ENCODE measurements around the gene SCUBE2. TPM values are rescaled to one million over a fixed set of nuclear protein-coding genes. Genes with fewer than 3 reads are reported as not detected.

SCUBE2 gene
- total RNA-seq, result 36.3 TPM

DNA sequence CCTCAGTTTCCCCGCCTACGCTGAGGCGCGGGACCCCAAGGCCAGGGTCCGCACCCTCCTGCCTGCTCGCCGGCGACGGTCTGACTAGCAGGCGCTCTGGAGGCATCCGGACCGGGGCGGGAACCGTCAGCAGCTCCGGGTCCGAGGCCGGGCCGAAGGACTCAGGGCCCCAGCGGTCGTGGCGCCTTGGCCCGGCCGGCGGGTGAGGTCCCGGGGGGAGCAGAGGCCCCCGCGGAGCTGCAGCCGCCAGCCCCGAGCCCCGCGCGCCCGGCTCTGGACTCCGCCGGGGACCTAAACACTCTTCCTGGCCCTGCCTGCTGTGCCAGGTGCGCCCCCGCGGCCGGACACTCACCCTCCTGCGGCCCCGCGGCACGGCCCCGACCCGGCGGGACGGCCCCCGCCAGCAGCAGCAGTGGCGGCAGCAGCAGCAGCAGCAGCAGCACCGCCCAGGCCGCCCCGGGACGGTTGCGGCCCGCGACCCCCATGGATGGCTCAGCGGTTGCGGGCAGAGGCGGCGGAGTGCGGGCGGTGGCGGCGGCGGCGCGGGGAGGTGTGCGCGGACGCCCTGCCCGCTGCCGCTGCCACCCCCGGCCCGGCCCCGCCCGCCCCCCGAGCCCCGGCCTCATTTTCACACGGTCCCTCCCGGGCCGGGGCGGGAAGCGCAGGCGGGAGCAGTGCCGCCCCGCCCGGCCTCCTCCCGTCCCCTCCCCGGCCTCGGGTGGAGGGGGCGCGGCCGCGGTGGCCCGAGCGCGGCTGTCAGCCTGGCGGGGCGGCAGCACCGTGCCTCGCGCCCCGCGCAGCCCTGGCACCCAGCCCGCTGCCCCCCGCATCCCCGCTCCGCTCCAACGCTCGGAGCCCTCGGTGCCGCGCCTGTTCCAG, at the start of gene SCUBE2:
Gene SCUBE2, minus strand, starts transcription at position 556 of the 879 bp plus-strand sequence. Its CDS starts 71 bp downstream, at position 485.
- TF ChIP-seq POLR2AphosphoS5 (IDR thresholded peaks at IDR 0.05; ENCODE audit: insufficient read depth in 1 of 2, low read depth in 1 of 2), result no peak
- no peak for TF ChIP-seq CTCF (IDR thresholded peaks at IDR 0.05)
- no peak for TF ChIP-seq POLR2A (IDR thresholded peaks at IDR 0.05)
- peak within 1 kb of the TSS; percentile 25 for H3K27ac ChIP-seq
- H3K36me3 ChIP-seq, result no peaks in the 10 kb centered on the region
- H3K4me1 ChIP-seq, result peaks cover 4% of the 10 kb centered on the region
- intact Hi-C loops (cut with DNase I), result no loop called here
- no peak for DNase-seq (ENCODE audit: extremely low spot score in 2 of 2)
- no peaks in the 10 kb centered on the region for H3K27me3 ChIP-seq
- peak within 1 kb of the TSS; percentile 52 to 80 for H3K4me3 ChIP-seq
- no peaks in the 10 kb centered on the region for H3K9me3 ChIP-seq

DNA sequence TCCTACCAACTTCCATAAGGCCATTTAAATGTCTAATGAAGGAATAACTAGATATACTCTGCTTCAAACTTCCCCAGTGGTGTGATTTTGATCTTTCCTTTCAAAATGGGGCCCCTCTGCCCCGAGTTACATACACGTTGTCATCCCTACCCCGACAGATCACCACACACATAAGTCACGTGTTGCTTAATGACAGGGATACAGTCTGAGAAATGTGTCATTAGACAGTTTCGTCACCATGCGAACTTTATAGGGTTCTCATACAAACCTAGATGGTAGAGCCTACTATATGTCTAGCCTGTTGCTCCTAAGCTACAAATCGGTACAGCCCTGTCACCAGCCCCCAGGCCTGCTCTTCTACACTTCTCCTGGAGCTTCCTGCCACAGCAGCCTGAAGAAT, 49.8 kb upstream of the SCUBE2 start:
- Histone ChIP-seq H3K9me3 (no peaks in the 10 kb centered on the region), H3K27ac (no peak overlapping the region), H3K27me3 (no peaks in the 10 kb centered on the region), H3K36me3 (peaks cover 0 to 51% of the 10 kb centered on the region in 2 donors), H3K4me1 (peaks cover 32% of the 10 kb centered on the region), H3K4me3 (no peak overlapping the region)
- DNase-seq (ENCODE audit: extremely low spot score in 2 of 2), result no peak
- TF ChIP-seq CTCF (IDR thresholded peaks at IDR 0.05) (no peak), POLR2A (IDR thresholded peaks at IDR 0.05) (no peak), POLR2AphosphoS5 (IDR thresholded peaks at IDR 0.05; ENCODE audit: insufficient read depth in 1 of 2, low read depth in 1 of 2) (no peak)
- intact Hi-C loops (cut with DNase I), result no loop called here

DNA sequence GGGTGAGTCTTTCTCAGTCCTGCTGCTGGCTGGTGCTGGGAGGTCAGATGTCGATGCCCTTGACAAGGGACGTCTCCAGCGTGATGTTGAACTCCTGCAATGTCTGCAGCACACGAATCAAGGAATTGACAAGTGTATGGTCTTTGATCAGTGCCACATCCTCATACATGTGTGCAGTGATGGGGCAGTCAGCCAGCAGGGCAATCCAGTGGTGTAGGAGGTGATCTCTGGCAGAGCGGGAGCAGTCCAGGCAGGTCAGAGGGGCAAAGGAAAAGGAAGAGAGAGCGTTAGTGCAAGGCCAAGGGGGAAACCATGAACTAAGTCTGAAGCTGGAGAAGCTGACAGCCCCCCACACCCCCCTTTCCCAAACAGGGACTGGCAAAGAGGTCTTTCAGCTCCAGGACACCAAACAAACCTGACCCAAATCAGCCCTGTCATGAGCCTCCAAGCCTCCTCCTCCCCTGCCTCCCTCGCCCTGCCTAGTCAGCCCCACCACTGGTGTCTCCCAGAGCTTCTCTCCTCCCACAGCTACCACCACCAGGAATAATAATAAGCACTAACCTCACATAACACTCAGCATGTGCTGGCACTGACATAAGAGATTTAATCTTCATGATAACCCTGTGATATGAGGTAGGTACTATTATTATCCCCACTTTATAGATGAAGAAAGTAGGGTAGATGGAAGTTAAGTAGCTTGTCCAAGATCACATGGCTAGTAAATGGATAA, 48.4 kb upstream of the SCUBE2 start:
- Histone ChIP-seq H3K27me3 (no peaks in the 10 kb centered on the region), H3K36me3 (peaks cover 0 to 37% of the 10 kb centered on the region in 2 donors), H3K4me3 (no peak overlapping the region), H3K27ac (peak overlapping the region; percentile 64), H3K9me3 (no peaks in the 10 kb centered on the region), H3K4me1 (peaks cover 32% of the 10 kb centered on the region)
- no peak for DNase-seq (ENCODE audit: extremely low spot score in 2 of 2)
- intact Hi-C loops (cut with DNase I), result no loop called here
- TF ChIP-seq POLR2A (IDR thresholded peaks at IDR 0.05) (no peak), POLR2AphosphoS5 (IDR thresholded peaks at IDR 0.05; ENCODE audit: insufficient read depth in 1 of 2, low read depth in 1 of 2) (no peak), CTCF (IDR thresholded peaks at IDR 0.05) (no peak)

GRCh38 chr11:9138612-9139579, 47.5 kb upstream of the SCUBE2 start:
- TF ChIP-seq POLR2A (IDR thresholded peaks at IDR 0.05) (no peak), POLR2AphosphoS5 (IDR thresholded peaks at IDR 0.05; ENCODE audit: insufficient read depth in 1 of 2, low read depth in 1 of 2) (peak in 1 of 2 donors; percentile 95)
- Histone ChIP-seq H3K4me3 (no peak overlapping the region), H3K4me1 (peaks cover 32% of the 10 kb centered on the region), H3K9me3 (no peaks in the 10 kb centered on the region), H3K27ac (peak overlapping the region; percentile 64), H3K27me3 (no peaks in the 10 kb centered on the region), H3K36me3 (peaks cover 0 to 28% of the 10 kb centered on the region in 2 donors)
- intact Hi-C loops (cut with DNase I), result no loop called here
- DNase-seq (ENCODE audit: extremely low spot score in 2 of 2), result no peak

DNA sequence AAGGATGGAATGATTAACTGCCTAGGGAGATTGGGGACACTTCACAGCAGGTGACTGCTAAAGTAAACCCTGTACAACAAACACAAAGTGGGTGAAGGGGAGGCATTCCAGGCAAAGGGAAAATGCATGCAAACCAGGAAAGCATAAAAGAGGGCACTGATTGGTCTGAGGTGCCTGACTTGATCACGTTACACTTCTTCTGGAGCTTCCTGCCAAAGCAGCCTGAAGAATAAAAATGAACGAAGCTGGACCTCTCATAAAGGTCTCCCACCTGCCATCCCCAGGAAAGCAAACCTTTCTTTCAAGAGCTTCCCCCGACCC, 46.7 kb upstream of the SCUBE2 start:
- TF ChIP-seq POLR2AphosphoS5 (IDR thresholded peaks at IDR 0.05; ENCODE audit: insufficient read depth in 1 of 2, low read depth in 1 of 2) (no peak), POLR2A (IDR thresholded peaks at IDR 0.05) (no peak), CTCF (IDR thresholded peaks at IDR 0.05) (no peak)
- H3K36me3 ChIP-seq, result peaks cover 0 to 21% of the 10 kb centered on the region in 2 donors
- peak overlapping the region; percentile 30 for H3K27ac ChIP-seq
- H3K4me3 ChIP-seq, result no peak overlapping the region
- intact Hi-C loops (cut with DNase I), result no loop called here
- no peaks in the 10 kb centered on the region for H3K9me3 ChIP-seq
- H3K27me3 ChIP-seq, result no peaks in the 10 kb centered on the region
- peaks cover 32% of the 10 kb centered on the region for H3K4me1 ChIP-seq
- DNase-seq (ENCODE audit: extremely low spot score in 2 of 2), result no peak

Data from vagina (tissue), 2 donors.